ENCODE data around the gene LIMD2. TPM values are rescaled to one million over a fixed set of nuclear protein-coding genes. Genes with fewer than 3 reads are reported as not detected.

Gene LIMD2
- total RNA-seq, 1 experiment from 2014 or later = 93.5 TPM

DNA sequence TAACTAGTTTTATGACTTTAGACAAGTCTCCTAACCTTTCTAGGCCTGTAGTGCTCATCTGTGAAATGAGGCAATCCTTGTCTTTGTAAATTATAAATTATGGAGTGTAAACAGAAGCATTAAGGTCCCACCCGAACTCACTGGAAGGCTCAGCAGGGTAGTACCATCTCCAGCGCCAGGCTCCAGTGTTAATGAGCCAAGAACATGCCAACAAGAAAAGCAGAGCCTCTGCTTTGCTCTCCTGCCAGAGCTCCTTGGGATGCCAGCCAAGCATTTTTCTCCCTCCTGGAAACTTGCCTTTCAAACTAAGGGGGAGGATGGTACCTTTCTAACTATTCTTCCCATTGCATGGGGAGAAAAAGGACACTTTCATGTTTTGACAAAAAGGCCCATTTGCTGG lies 14.9 kb downstream of the LIMD2 start:
- Histone ChIP-seq H3K79me2 (ENCODE audit: insufficient read depth, low read length) (no peaks in the 10 kb centered on the region), H4K8ac (replicated peaks; ENCODE audit: insufficient read length, low read depth, low read length) (no peak overlapping the region), H3K79me1 (ENCODE audit: insufficient read depth, low read depth, low read length, poor library complexity, severe bottlenecking) (no peaks in the 10 kb centered on the region), H2BK12ac (ENCODE audit: insufficient read length, low read depth, low read length) (no peak overlapping the region), H2BK20ac (ENCODE audit: low read depth, low read length, poor library complexity, severe bottlenecking) (no peak overlapping the region), H4K20me1 (ENCODE audit: control insufficient read depth, insufficient read depth, insufficient read length) (no peaks in the 10 kb centered on the region), H3K9ac (ENCODE audit: extremely low read depth, insufficient read length, low read length) (no peak overlapping the region), H2AFZ (ENCODE audit: low read length) (no peak overlapping the region), H3K27me3 (ENCODE audit: insufficient read depth, low read length) (no peaks in the 10 kb centered on the region), H3K9me3 (ENCODE audit: control insufficient read depth, low read depth, low read length) (no peaks in the 10 kb centered on the region), H3K18ac (ENCODE audit: insufficient read length, low read depth, low read length) (no peak overlapping the region), H4K5ac (ENCODE audit: insufficient read length, low read depth, low read length) (no peak overlapping the region), H3K23me2 (ENCODE audit: insufficient read length, low read depth, low read length, poor library complexity, severe bottlenecking) (no peaks in the 10 kb centered on the region), H4K91ac (ENCODE audit: insufficient read length, low read depth, low read length) (no peak overlapping the region), H3K27ac (ENCODE audit: insufficient read length, low read depth, low read length) (no peak overlapping the region), H2BK120ac (ENCODE audit: low read depth, low read length, poor library complexity, severe bottlenecking) (no peak overlapping the region), H3K23ac (ENCODE audit: insufficient read length, low read depth, low read length) (no peak overlapping the region), H3K14ac (ENCODE audit: insufficient read depth, low read length) (no peak overlapping the region), H3K56ac (ENCODE audit: insufficient read length, low read depth, low read length) (no peak overlapping the region), H3K4ac (ENCODE audit: low read depth, low read length) (no peak overlapping the region), H3K4me1 (ENCODE audit: insufficient read depth, low read length) (no peaks in the 10 kb centered on the region), H3T11ph (ENCODE audit: low read length) (no peak overlapping the region), H2AK5ac (ENCODE audit: insufficient read length, low read length) (no peak overlapping the region), H2BK5ac (ENCODE audit: insufficient read length, low read length) (no peak overlapping the region), H2BK15ac (ENCODE audit: low read depth, low read length) (no peak overlapping the region), H3K4me2 (ENCODE audit: insufficient read depth, insufficient read length, low read length) (no peak overlapping the region)
- no CpG with 5 or more reads among the region's 2 CpGs for WGBS (ENCODE audit: extremely low coverage, insufficient read length, low lambda C conversion rate)
- Mint-ChIP-seq H3K27ac (no peak overlapping the region), H3K36me3 (ENCODE audit: insufficient read depth in 1 of 3, low read depth in 3 of 3) (peaks cover 2 to 12% (median 3%) of the 10 kb centered on the region in 3 experiments; a peak in 5 of 7 replicates), H3K4me1 (peaks cover 7 to 11% of the 10 kb centered on the region in 2 experiments), H3K4me3 (no peak overlapping the region), H3K9me3 (no peaks in the 10 kb centered on the region), H3K27me3 (ENCODE audit: low read depth) (no peaks in the 10 kb centered on the region)
- DNase-seq = no peak
- TF ChIP-seq CTCF (conservative IDR thresholded peaks at IDR 0.05) = no peak
